ENCODE data around the gene INTS7. TPM values are rescaled to one million over a fixed set of nuclear protein-coding genes. Genes with fewer than 3 reads are reported as not detected.

INTS7 gene
- total RNA-seq, 1 experiment from 2014 or later = 25.3 TPM

DNA sequence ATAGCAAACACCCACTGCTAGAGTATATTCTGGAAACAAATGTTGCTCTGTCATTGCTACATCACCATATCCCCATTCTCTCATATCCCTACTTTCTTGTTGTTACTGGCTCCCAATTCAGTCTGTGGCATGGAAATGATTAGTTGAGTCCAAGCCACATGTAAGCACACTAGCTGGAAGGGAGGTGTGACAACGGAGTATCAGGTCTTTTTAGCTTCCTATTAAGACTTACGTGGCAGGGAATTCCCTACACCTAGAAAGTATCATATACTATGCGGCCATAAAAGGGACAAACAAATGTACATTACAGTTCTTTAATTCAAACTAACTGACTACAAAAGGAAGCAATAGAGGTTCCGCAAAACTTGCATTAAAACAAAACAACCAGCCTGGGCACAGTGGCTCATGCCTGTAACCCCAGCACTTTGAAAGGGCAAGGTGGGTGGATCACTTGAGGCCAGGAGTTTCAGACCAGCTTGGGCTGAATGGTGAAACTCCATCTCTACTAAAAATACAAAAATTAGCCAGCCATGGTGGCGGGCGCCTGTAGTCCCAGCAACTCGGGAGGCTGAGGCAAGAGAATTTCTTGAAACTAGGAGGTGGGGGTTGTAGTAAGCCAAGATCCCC lies 48.6 kb downstream of the INTS7 start:
- no peaks in the 10 kb centered on the region for H3K4me1 ChIP-seq (ENCODE audit: insufficient read depth, low read length)
- no peaks in the 10 kb centered on the region for H3K79me2 ChIP-seq (ENCODE audit: low read length)
- DNase-seq = no peak
- BruUV-seq (replicated peaks) = no TSS peak
- no peak overlapping the region for H2AFZ ChIP-seq (ENCODE audit: low read length)
- TF ChIP-seq, protein P1, sequence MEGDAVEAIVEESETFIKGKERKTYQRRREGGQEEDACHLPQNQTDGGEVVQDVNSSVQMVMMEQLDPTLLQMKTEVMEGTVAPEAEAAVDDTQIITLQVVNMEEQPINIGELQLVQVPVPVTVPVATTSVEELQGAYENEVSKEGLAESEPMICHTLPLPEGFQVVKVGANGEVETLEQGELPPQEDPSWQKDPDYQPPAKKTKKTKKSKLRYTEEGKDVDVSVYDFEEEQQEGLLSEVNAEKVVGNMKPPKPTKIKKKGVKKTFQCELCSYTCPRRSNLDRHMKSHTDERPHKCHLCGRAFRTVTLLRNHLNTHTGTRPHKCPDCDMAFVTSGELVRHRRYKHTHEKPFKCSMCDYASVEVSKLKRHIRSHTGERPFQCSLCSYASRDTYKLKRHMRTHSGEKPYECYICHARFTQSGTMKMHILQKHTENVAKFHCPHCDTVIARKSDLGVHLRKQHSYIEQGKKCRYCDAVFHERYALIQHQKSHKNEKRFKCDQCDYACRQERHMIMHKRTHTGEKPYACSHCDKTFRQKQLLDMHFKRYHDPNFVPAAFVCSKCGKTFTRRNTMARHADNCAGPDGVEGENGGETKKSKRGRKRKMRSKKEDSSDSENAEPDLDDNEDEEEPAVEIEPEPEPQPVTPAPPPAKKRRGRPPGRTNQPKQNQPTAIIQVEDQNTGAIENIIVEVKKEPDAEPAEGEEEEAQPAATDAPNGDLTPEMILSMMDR (conservative IDR thresholded peaks at IDR 0.05; ENCODE audit: low read depth, low read length) = no peak
- TF ChIP-seq EZH2phosphoT487 (IDR thresholded peaks at IDR 0.05; ENCODE audit: borderline replicate concordance, low read length) (no peak), EZH2 (IDR thresholded peaks at IDR 0.05; ENCODE audit: low read length, unreplicated experiment) (no peak)
- peaks cover 44% of the 10 kb centered on the region for H3K36me3 ChIP-seq (ENCODE audit: low read depth, low read length)
- H3K4me2 ChIP-seq (ENCODE audit: low read length) = no peak overlapping the region
- no peaks in the 10 kb centered on the region for H3F3A ChIP-seq (ENCODE audit: low read length, unreplicated experiment)
- H3K9ac ChIP-seq (ENCODE audit: low read length) = no peak overlapping the region
- no peak overlapping the region for H3K4me3 ChIP-seq (ENCODE audit: low read length)
- H3K27me3 ChIP-seq (ENCODE audit: low read length) = no peaks in the 10 kb centered on the region
- no peaks in the 10 kb centered on the region for H4K20me1 ChIP-seq (ENCODE audit: low read length)
- ATAC-seq = no peak
- no peak overlapping the region for H3K27ac ChIP-seq (ENCODE audit: low read length)
- no peaks in the 10 kb centered on the region for H3K9me3 ChIP-seq (ENCODE audit: low read length)
- intact Hi-C loops (cut with micrococcal nuclease) = no loop called here
- POLR2A ChIA-PET (ENCODE audit: unreplicated experiment) = no interaction called here
- H3K9me2 ChIP-seq (replicated peaks; ENCODE audit: low read length) = no peaks in the 10 kb centered on the region
- CTCF ChIA-PET = no interaction called here

DNA sequence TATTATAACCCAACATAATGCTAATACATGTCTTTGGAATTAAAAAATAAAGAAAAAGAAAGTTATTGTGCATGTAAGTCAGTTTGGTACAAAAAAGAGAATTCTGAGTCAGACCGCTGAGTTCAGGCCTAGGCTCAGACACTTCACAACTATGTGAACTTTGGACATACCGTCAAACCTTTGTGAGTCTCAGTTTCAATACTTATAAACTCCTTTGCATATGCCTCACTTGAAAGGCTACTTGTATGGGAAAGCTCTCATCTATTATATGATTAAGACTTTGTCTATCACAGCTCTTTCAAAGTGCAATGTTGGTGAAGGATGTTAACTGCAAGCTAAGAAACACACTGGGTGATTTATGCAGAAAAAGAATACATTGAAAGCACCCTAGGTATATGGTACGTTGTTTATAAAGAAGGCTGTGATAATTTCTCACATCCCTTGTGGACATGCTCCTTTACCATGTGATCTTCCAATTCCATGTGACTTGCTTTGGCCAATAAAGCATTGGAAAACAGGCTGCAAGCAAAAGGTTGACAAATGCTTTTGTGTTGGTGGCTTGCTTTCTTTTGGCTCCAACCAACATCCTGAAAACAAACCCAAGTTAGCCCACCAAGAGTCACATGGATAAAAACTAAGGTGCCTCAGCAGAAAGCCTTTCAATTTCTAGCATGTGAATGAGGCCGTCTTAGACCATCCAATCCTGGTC lies 49.6 kb downstream of the INTS7 start:
- Histone ChIP-seq H4K20me1 (ENCODE audit: low read length) (no peaks in the 10 kb centered on the region), H3K4me2 (ENCODE audit: low read length) (no peak overlapping the region), H3F3A (ENCODE audit: low read length, unreplicated experiment) (no peaks in the 10 kb centered on the region), H3K4me3 (ENCODE audit: low read length) (no peak overlapping the region), H3K9me2 (replicated peaks; ENCODE audit: low read length) (no peaks in the 10 kb centered on the region), H3K36me3 (ENCODE audit: low read depth, low read length) (peaks cover 40% of the 10 kb centered on the region), H3K9ac (ENCODE audit: low read length) (no peak overlapping the region), H3K9me3 (ENCODE audit: low read length) (no peaks in the 10 kb centered on the region), H3K27ac (ENCODE audit: low read length) (no peak overlapping the region), H3K27me3 (ENCODE audit: low read length) (no peaks in the 10 kb centered on the region), H3K79me2 (ENCODE audit: low read length) (no peaks in the 10 kb centered on the region), H3K4me1 (ENCODE audit: insufficient read depth, low read length) (no peaks in the 10 kb centered on the region), H2AFZ (ENCODE audit: low read length) (no peak overlapping the region)
- BruUV-seq (replicated peaks) = no TSS peak
- ChIA-PET CTCF (no interaction called here), POLR2A (ENCODE audit: unreplicated experiment) (interaction anchor here (0.6 kb wide), 1 partner anchor 469 kb away, joined by 6 read pairs; no protein-coding TSS in a partner anchor)
- ATAC-seq = no peak
- TF ChIP-seq, protein P1 (conservative IDR thresholded peaks at IDR 0.05; ENCODE audit: low read depth, low read length) = no peak
- no peak for TF ChIP-seq EZH2phosphoT487 (IDR thresholded peaks at IDR 0.05; ENCODE audit: borderline replicate concordance, low read length)
- no peak for TF ChIP-seq EZH2 (IDR thresholded peaks at IDR 0.05; ENCODE audit: low read length, unreplicated experiment)
- intact Hi-C loops (cut with micrococcal nuclease) = no loop called here
- DNase-seq = no peak

- DNase-seq (no peak), ATAC-seq (no peak)
- CTCF ChIA-PET = no interaction called here
- H3K9ac ChIP-seq (ENCODE audit: low read length) = no peak overlapping the region
- no peaks in the 10 kb centered on the region for H3K79me2 ChIP-seq (ENCODE audit: low read length)
- intact Hi-C loops (cut with micrococcal nuclease) = loop anchor here (2.0 kb wide), 1 partner anchor 14 kb away; no protein-coding TSS in a partner anchor
- H3K4me2 ChIP-seq (ENCODE audit: low read length) = no peak overlapping the region
- TF ChIP-seq EZH2phosphoT487 (IDR thresholded peaks at IDR 0.05; ENCODE audit: borderline replicate concordance, low read length) (no peak), EZH2 (IDR thresholded peaks at IDR 0.05; ENCODE audit: low read length, unreplicated experiment) (no peak)
- TF ChIP-seq, protein P1 (conservative IDR thresholded peaks at IDR 0.05; ENCODE audit: low read depth, low read length) = no peak
- H3K36me3 ChIP-seq (ENCODE audit: low read depth, low read length) = peaks cover 71% of the 10 kb centered on the region
- BruUV-seq (replicated peaks) = no TSS peak
- POLR2A ChIA-PET (ENCODE audit: unreplicated experiment) = no interaction called here
- no peaks in the 10 kb centered on the region for H3F3A ChIP-seq (ENCODE audit: low read length, unreplicated experiment)
- H3K27ac ChIP-seq (ENCODE audit: low read length) = no peak overlapping the region
- H3K4me3 ChIP-seq (ENCODE audit: low read length) = no peak overlapping the region
- no peaks in the 10 kb centered on the region for H3K4me1 ChIP-seq (ENCODE audit: insufficient read depth, low read length)
- no peaks in the 10 kb centered on the region for H3K9me2 ChIP-seq (replicated peaks; ENCODE audit: low read length)
- no peaks in the 10 kb centered on the region for H4K20me1 ChIP-seq (ENCODE audit: low read length)
- H2AFZ ChIP-seq (ENCODE audit: low read length) = no peak overlapping the region
- no peaks in the 10 kb centered on the region for H3K27me3 ChIP-seq (ENCODE audit: low read length)
- H3K9me3 ChIP-seq (ENCODE audit: low read length) = no peaks in the 10 kb centered on the region
These were observed 56.8 kb downstream of the INTS7 start for GRCh38 chr1:211978596-211978995.
